Neural progenitor cell (in vitro differentiated cells): ENCODE data around the gene USP53.

Experiments used
- CTCF ChIP-seq: fragments of 200-600 bp; sonication (generic); IDR thresholded peaks from 2 replicates; pipeline ENCODE4 v1.5.1; 2017; ENCODE audit warnings: antibody characterized with exemption, mild to moderate bottlenecking
- EZH2 ChIP-seq: fragments of 200-600 bp; sonication (generic); IDR thresholded peaks from 2 replicates; pipeline ENCODE4 v1.6.1; 2017; ENCODE audit warnings: antibody characterized with exemption, mild to moderate bottlenecking, moderate library complexity
- EZH2phosphoT487 ChIP-seq: fragments of 200-600 bp; sonication (generic); IDR thresholded peaks from 2 replicates; pipeline ENCODE4 v1.6.1; 2017; ENCODE audit warnings: antibody characterized with exemption

GRCh38 chr4:119191505-119191904, 21.0 kb upstream of the USP53 start:
- TF ChIP-seq CTCF, result no peak
- no peak for TF ChIP-seq EZH2
- TF ChIP-seq EZH2phosphoT487, result no peak
